HG02610 (cell line): ENCODE results near the gene IQCH.
A peak's percentile ranks its signal among the peaks of the same experiment; 100 is the strongest.

Experiments
- ATAC-seq: cut with Tn5 transposase; IDR thresholded peaks from one replicate; pipeline ENCODE4 v1.9.1; 2021; ENCODE audit warnings: mild to moderate bottlenecking, moderate library complexity; ENCODE audit not compliant: unreplicated experiment

Gene IQCH

DNA sequence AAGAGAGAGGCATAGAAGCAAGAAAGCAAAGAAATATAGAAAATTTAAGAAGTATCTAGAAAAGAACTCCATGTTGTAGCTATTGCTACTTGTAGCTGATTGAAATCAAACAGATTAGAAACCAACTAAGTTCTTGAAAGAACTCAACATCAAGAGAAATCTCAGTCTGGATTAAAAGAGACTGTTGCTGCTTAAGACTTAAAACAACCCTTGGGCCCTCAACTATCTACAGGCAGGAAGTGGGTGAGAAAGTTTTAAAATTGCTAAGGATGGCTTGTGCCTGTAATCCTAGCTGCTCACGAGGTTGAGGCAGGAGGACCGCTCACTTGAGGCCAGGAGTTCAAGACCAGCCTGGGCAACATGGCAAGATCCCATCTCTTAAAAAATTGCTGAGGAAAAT lies 227.1 kb downstream of the IQCH start:
- ATAC-seq, result no peak

DNA sequence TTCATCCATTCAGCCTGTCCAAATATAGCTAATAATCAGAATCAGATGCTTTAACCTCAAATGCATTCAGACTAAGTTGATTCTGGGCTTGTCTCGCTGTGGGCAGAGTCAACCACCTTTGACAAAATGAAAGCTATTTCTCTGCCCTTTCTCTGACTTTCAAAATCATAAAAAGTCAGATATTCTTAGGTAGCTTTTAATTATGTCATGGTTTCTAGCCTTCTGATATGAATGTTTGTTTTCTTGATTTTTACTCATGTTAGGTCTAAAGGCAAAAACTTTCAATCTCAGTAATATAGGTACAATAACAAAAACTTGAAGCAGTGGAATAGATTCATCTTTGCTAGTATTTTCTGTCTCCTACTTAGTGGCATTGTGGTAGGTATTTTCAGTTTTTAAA lies 241.0 kb downstream of the IQCH start:
- no peak for ATAC-seq

DNA sequence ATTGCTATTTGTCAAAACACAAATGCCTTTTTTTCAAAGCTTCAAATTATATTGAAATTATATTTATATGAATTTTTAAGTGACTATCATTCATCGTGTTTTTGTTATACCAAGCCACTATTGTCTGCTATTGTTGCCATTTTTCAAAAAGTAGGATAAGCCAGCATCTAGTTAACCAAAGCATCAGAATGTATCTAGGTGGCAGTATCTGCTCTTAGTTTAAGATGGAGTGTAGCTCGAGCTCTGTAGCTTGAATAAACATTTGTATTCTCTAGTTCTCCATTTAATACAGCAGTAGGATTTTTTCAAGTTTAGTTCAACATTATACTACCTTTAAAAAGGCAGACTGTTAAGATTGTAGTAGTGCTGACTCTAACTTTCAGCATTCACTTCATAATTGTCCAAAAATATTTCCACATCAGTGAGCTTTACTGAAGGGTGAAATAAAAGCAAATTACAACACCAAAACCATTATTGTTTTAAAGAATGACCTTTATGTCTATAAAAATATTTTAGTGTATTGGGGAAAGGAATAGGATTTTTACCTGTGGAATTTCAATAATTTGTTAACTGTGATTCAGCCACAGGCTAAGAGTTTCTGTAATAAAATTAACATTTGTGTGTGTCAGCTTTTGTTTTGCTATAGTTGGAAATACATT lies 246.7 kb downstream of the IQCH start:
- no peak for ATAC-seq

DNA sequence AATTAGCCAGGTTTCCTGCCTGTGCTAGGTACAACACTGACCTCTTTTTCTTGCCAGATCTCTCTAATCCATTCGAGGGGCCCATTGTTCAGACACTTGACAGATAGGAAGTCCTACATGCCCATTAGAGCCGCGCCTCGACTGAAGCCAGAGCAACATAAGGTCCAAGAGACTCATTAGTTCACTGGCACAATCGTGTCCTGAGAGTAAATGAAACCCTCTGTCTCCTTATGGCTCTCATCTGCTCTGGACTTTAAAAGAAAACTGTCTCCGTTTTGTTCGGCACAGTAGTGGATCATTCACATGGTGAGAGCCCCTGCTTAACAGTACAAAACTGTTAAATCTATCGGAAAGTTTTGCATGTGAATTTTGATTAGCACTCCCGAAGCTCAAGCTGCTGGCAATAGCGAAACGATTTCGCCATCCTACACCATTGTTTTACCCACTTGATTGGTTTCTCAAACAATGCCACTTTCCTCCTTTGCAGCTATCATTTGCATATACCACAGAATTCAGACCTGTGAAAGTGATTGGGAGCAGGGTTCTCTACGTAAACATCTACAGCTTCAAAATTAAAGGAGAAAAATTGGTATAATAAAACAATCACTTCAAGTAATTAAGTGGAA lies 247.4 kb downstream of the IQCH start:
- ATAC-seq, result no peak

DNA sequence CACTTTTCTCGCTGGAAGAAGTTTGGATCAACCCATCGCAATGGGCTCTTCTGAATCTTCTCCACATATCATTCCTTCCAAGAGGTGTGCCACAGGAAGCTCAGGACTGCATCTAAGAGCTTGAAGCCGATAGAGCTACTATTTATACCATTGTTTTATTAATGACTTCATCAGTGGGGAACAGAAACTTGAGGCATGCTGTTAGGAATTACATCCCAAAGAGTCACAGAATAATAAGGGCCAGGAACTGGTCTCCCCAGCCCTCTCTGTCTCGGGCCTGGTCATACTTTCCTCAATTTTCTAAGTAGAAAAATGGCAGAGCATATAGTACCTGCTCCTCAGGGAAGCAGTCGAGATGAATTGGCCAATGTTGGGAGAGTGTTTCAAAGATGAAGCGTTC lies 249.5 kb downstream of the IQCH start:
- no peak for ATAC-seq

DNA sequence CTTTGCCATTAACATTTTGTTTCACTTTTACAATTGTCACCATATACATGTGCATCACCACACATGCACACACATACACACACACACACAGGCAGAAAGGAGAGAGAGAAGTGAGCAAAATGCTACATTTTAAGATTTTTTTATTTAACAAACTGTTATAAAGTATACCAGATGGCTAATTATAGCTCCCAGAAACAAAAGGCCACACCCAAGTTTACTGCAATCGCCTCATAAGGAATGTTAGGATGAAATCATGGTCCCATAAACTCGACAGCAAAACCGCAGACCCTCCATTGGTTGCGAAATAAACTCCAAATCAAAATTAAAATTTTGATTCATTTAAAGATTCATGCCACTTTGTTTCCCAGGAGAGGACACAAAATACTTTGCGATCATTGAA lies 250.2 kb downstream of the IQCH start:
- no peak for ATAC-seq

DNA sequence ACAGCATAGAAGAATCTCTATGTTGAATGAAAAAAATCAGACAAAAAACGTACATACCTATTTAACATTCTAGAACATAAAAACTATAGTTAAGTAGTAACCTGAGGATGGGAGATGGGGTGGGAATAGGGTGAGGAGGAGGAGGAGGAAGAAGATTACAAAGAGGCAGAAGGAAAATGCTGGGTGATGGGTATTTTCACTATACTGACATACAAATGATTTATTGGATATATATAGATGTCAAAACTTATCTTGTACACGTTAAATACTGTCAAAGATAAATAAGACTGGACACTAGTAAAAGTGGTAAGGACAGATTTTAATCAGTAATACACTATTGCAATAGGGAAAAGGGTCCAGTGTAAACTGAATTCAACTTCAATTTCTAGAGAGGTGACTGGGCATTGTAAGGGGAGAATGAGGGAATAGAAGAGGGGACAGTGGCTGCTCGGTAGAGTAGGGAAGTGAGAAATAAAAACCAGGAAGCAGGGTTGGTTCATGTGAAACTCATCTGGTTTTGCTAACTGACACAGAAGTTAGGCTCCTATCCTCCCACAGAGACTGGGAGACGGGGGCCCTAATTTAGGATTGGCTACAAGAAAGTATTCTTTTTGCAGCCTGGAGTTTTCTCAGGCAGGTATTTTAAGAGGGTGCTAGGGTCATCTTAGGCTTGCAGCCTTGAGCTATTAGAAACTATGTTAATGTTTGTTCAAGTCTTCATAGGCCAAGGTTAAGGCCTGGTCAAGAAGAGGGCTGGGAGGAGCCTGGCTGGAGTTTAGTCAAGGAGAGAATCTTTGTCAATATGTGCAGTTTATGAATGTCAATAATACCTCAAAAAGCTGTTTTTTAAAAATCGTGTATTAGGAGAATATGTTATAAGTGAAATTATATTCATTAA lies 251.3 kb downstream of the IQCH start:
- no peak for ATAC-seq

DNA sequence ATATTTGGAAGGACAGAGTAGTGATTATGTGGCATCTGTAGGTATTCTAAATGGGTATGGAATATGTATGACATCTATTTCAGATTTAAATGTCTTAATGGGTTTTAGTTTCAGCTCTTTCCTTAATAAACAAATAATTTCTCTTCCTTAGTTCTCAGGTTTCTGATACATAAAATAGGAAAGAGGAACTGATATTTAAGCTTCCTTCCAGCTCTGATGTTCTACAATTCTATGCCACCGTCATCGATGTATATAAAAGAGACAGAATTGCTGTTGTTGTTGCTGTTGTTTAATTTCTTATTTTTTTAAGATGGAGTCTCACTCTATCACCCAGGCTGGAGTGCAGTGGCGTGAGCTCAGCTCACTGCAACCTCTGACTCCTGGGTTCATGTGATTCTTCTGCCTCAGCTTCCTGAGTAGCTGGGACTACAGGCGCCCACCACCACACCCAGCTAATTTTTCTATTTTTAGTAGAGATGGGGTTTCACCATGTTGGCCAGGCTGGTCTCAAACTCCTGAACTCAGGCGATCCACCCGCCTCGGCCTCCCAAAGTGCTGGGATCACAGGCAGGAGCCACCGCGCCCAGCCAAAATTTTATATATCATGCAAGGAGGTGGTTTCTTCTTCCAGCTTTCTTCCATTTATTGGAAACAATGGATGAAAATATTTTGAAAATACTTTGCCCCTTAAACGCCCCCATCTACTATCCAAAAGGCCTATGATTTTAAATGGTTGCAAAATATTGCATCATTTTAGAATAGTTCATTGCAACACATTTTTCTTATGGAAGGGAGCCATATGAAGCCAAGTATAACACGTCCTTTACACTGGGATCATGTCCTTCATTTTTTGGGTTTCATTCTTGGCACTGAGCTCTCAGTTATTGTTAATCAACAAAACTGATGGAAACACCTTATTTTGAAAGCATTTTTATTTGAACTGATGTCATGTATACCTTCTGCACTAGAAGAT lies 252.5 kb downstream of the IQCH start:
- ATAC-seq, result no peak

DNA sequence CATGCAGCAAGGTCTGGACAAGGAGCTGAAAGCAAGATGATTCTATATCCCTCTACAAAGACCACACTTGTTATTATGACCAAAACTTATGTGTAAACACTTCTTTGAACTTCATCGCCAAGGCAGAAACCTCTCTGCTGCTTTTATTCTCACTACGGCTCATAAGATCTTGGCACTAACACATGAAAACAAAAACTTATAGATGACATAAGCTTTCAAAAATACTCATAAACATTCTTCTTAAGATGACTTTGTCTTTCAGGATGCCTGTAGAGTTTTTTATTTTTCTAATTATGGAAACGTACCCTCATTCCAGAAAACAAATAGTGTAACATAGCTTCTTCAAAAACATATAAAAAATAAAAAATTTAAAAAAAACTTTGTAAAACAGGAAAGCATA lies 253.8 kb downstream of the IQCH start:
- no peak for ATAC-seq

DNA sequence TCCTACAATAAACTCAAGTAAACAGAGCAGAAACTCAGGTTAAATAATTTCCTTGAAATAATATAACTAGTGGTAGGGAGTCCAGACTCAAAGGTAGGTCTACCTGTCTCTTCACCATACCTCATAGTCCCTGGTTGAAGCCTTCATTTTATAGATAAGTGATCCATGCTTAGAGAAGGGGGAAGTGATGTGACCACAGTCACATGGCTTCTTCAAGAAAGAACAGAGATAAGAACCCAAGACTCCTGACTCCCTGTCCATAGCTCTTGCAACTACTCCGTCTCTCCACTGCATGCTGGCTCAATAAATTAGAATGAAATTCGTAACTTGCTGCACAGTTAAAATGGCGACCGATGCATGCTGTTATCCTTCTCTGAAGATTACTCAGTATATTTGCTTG lies 255.3 kb downstream of the IQCH start:
- no peak for ATAC-seq

DNA sequence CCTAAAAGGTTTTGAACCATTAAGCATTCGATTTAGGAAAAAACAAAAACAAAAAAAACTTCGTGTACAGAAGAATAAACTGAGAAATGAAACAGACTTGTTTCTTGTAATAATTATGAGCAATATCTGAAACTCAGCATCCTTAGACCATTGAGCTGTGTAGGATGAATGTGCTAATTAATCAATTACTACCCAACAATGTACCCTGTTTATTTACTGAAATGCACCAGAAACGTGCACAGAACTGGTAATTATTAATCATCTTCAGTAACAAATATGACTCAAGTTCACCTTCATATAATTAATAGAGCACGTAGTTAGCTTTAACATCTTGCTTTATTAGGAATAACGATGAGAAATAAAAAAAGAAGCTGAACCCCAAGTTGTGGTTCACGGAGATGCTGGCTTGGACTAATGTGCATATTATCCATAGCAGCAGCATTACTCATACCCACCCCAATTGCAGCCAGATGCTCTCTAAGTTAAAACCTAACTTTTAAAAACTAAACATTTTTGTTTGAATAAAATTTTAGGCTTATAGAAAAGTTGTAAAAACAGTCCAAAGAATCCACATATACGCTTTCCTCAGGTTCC lies 256.1 kb downstream of the IQCH start:
- ATAC-seq, result no peak

DNA sequence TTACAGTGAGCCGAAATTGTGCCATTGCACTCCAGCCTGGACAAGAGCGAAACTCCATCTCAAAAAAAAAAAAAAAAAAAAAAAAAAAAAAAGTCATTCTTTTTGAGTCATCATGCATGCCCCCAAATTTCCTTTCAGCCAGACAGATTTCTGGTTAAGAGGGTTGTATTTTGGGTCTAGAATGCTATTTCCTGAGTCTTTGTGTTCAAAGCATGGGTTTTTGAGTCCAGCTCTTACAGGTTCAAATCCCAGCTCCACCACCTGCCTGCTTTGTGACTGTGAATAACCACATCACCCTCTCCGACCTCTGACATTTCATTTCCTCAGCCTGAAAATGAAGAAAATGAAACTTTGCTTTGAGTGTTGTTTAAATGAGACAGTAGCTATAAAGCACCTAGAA lies 257.0 kb downstream of the IQCH start:
- ATAC-seq, result no peak

DNA sequence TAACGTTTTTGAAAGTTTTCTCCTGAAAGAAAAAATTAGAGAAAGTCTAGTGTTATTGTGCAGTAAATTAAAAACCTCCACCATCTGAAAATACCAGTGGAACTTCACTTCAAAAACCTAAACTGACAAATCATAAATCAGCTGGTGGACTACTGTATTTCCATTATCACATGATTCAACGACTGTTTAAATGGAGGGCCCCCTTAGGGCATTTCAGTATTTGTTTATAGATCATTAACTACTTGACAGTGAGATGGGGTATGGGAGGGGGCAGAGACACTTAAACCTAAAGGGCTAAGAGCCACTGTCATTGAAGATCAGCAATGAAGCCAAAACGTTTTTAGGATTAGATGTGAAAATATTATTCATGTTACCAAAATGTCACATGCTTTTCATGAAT lies 257.6 kb downstream of the IQCH start:
- ATAC-seq, result no peak

DNA sequence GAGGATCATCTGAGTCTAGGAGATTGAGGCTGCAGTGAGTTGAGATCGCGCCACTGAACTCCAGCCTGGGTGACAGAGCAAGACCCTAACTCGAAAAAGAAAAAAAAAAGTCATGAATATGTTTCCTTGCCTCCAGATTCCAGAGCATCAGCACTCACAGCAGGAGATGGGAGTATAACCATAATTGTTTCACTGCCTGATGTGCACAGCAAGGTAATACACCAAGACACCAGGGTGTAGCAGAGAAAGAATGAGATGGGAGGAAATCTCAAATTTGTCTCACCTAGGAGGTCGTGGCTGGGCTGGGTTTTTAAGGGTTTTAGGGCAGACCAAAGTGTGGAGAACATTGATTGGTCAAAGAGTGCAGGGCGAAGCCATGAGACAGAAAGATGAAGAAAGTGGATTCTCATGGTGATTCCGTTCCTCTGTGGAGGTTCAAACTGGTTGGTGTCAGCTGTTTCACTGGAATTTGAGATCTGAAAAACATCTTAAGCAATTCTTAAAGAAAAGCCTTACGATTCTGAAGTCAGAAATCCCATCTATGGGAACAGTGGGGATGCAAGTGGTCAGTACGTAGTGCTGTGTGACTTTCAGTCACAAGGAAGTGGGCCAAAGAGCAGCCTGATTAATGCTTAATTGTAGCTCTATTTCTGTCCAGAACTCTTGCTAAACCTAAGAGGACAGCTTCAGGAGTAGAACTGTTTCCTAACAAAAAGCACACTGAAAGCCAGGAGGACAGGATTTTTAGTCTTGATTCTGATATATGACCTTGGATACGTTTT lies 258.5 kb downstream of the IQCH start:
- ATAC-seq, result no peak

DNA sequence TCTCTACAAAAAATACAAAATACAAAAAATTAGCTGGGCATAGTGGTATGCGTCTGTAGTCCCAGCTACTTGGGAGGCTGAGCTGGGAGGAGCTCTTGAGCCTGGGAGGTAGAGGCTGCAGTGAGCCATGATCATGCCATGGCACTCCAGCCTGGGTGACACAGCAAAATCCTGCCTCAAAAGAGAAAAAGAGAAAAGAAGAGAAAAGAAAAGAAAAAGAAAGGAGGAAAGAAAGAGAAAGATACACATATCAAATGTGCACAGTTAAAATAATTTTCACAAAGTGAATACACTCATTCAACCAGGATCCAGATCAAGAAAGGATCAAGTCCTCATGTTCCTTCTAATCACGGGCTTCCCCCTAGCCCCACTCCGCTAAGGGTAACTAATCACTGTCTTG lies 260.5 kb downstream of the IQCH start:
- no peak for ATAC-seq

DNA sequence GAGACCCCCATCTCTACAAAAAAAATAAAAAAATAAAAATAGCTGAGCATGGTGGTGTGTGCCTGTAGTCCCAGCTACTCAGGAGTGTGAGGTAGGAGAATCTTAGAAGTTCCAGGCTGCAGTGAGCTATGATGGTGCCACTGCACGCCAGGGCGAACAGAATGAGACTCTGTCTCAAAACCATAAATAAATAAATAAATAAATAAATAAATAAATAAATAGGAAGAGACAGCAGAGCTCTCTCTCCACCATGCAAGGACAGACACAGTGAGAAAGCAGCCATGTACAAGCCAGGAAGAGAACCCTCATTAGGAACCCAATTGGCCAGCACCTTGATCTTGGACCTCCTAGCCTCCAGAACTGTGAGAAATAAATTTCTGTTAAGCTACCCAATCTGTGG lies 261.0 kb downstream of the IQCH start:
- no peak for ATAC-seq

DNA sequence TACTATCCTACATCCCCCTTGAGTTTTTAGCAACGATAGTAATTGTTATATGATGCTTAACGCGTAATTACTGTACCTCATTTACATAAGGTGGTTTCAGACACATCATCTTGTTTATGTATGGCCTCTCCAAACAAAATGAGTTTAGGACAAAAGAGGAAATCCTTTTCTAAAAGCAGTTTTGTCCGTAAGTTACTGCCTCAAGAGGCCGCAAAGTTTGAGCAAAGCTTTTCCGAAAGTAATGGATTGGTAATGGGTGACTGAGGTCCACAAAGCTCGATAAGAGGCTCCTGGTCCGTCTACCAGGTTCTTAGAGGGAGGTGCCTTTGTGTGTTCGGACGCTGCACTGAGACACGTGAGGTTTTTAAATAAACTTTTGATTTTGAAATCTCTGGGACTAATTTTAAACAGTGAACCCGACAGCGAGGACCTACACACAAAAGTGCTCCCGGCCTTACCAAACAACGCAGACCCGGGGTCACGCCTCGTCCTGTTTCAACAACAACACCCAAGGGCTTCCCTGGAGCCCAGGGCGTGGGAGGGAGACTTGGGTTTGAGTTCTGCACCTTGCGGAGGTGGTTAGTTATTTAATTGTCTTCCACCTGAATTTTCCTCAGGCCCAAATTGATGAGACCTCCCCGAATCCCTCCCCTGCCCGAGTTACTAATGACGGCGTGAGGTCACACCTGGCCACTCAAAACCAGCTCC lies 265.9 kb downstream of the IQCH start:
- ATAC-seq, result no peak

DNA sequence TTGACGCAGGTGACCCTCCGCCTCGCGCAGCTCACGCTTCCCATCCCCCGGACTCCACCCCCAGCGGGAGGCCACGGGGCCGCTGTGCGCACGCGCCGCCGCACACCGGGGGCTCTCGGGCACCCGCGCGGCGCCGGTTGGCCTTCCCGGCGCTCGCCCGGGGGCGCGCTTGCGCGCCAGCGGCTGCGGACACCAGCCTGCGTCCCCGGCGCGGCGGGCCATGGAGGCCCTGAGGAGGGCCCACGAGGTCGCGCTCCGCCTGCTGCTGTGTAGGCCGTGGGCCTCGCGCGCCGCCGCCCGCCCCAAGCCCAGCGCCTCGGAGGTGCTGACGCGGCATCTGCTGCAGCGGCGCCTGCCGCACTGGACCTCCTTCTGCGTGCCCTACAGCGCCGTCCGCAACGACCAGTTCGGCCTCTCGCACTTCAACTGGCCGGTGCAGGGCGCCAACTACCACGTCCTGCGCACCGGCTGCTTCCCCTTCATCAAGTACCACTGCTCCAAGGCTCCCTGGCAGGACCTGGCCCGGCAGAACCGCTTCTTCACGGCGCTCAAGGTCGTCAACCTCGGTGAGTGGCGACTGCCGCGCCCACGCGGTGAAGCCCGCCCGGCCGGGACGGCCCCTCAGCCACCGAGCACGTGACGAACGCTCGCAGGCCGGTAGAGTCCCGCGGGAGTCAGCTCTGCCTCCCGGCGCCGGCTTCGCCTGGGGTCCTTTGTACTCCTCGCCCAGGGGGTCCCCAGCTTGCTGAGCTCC lies 266.6 kb downstream of the IQCH start, which contains the start of gene C15orf61:
Gene C15orf61, plus strand, starts transcription at position 103 of the 754 bp plus-strand sequence. Its CDS starts 118 bp downstream, at position 221.
- ATAC-seq, result peak; percentile 75
